HUES64 (cell line): ENCODE results near the gene TMEM120B.

Source experiments
- H3K27ac ChIP-seq: 2 replicates; pipeline ENCODE4 v1.7.0; 2013; ENCODE audit warnings: low read depth, low read length, inconsistent platforms
- H3K27me3 ChIP-seq: 2 replicates; pipeline ENCODE4 v1.6.1; 2013; ENCODE audit warnings: mild to moderate bottlenecking, low read length; ENCODE audit not compliant: insufficient read depth
- H3K36me3 ChIP-seq: 2 replicates; pipeline ENCODE4 v1.6.1; 2013; ENCODE audit warnings: mild to moderate bottlenecking, low read length; ENCODE audit not compliant: insufficient read depth
- H3K4me1 ChIP-seq: 2 replicates; pipeline ENCODE4 v1.6.1; 2013; ENCODE audit warnings: mild to moderate bottlenecking, low read length, moderate library complexity; ENCODE audit not compliant: insufficient read depth
- H3K4me3 ChIP-seq: 2 replicates; pipeline ENCODE4 v1.5.1; 2013; ENCODE audit warnings: mild to moderate bottlenecking, low read length, moderate library complexity
- H3K9ac ChIP-seq: 2 replicates; pipeline ENCODE4 v1.6.1; 2013; ENCODE audit warnings: mild to moderate bottlenecking, low read depth, low read length
- H3K9me3 ChIP-seq: 2 replicates; pipeline ENCODE4 v1.6.1; 2013; ENCODE audit warnings: low read depth, low read length; ENCODE audit not compliant: insufficient read depth
- WGBS: fragments of 150-250, 120-280 bp; methylation state at CpG from one replicate; pipeline ENCODE4 v1.1.7; 2013; ENCODE audit warnings: missing lambda C conversion rate; 5-methylcytosine and 5-hydroxymethylcytosine counted together

TMEM120B gene

GRCh38 chr12:121806546-121807423 lies 94.2 kb downstream of the TMEM120B start:
- 56% methylated on average over 21 of the region's 21 CpGs for WGBS
- no peak overlapping the region for H3K27ac ChIP-seq
- peaks cover 23% of the 10 kb centered on the region for H3K4me1 ChIP-seq
- peaks cover 35% of the 10 kb centered on the region for H3K36me3 ChIP-seq
- peak overlapping the region; percentile 78 for H3K4me3 ChIP-seq
- H3K27me3 ChIP-seq: no peaks in the 10 kb centered on the region
- H3K9ac ChIP-seq: no peak overlapping the region
- H3K9me3 ChIP-seq: no peaks in the 10 kb centered on the region

- H3K27ac ChIP-seq: no peak overlapping the region
- 86% methylated on average over 14 of the region's 14 CpGs for WGBS
- H3K4me1 ChIP-seq: peaks cover 23% of the 10 kb centered on the region
- no peaks in the 10 kb centered on the region for H3K9me3 ChIP-seq
- no peak overlapping the region for H3K4me3 ChIP-seq
- peaks cover 35% of the 10 kb centered on the region for H3K36me3 ChIP-seq
- H3K9ac ChIP-seq: no peak overlapping the region
- H3K27me3 ChIP-seq: no peaks in the 10 kb centered on the region
These were observed 95.2 kb downstream of the TMEM120B start for GRCh38 chr12:121807642-121808347.

GRCh38 chr12:121808623-121809022 lies 96.1 kb downstream of the TMEM120B start:
- Histone ChIP-seq H3K4me1 (peaks cover 23% of the 10 kb centered on the region), H3K4me3 (no peak overlapping the region), H3K9ac (no peak overlapping the region), H3K27me3 (no peaks in the 10 kb centered on the region), H3K36me3 (peaks cover 39% of the 10 kb centered on the region), H3K9me3 (no peaks in the 10 kb centered on the region), H3K27ac (no peak overlapping the region)
- WGBS: 94% methylated on average over 8 of the region's 8 CpGs

- H3K9ac ChIP-seq: no peak overlapping the region
- peaks cover 23% of the 10 kb centered on the region for H3K4me1 ChIP-seq
- H3K27ac ChIP-seq: no peak overlapping the region
- no peaks in the 10 kb centered on the region for H3K9me3 ChIP-seq
- H3K36me3 ChIP-seq: peaks cover 43% of the 10 kb centered on the region
- H3K4me3 ChIP-seq: no peak overlapping the region
- H3K27me3 ChIP-seq: no peaks in the 10 kb centered on the region
- 93% methylated on average over 27 of the region's 27 CpGs for WGBS
These were observed 97.2 kb downstream of the TMEM120B start for GRCh38 chr12:121809712-121810116.

GRCh38 chr12:121810234-121810817 lies 97.8 kb downstream of the TMEM120B start:
- no peaks in the 10 kb centered on the region for H3K27me3 ChIP-seq
- 89% methylated on average over 33 of the region's 33 CpGs for WGBS
- H3K4me3 ChIP-seq: no peak overlapping the region
- H3K27ac ChIP-seq: no peak overlapping the region
- H3K9me3 ChIP-seq: no peaks in the 10 kb centered on the region
- H3K4me1 ChIP-seq: peaks cover 23% of the 10 kb centered on the region
- H3K9ac ChIP-seq: no peak overlapping the region
- peaks cover 49% of the 10 kb centered on the region for H3K36me3 ChIP-seq

GRCh38 chr12:121810833-121811433 lies 98.4 kb downstream of the TMEM120B start:
- Histone ChIP-seq H3K27ac (peak overlapping the region; percentile 46), H3K4me1 (peaks cover 20% of the 10 kb centered on the region), H3K4me3 (peak overlapping the region; percentile 77), H3K27me3 (no peaks in the 10 kb centered on the region), H3K36me3 (peaks cover 52% of the 10 kb centered on the region), H3K9me3 (no peaks in the 10 kb centered on the region), H3K9ac (no peak overlapping the region)
- 74% methylated on average over 6 of the region's 6 CpGs for WGBS

GRCh38 chr12:121811434-121812319 lies 99.1 kb downstream of the TMEM120B start:
- Histone ChIP-seq H3K9ac (peak overlapping the region; percentile 72), H3K27ac (peak overlapping the region; percentile 85), H3K27me3 (no peaks in the 10 kb centered on the region)

GRCh38 chr12:121812320-121812871 lies 99.8 kb downstream of the TMEM120B start:
- no peaks in the 10 kb centered on the region for H3K9me3 ChIP-seq
- no peaks in the 10 kb centered on the region for H3K27me3 ChIP-seq
- H3K4me1 ChIP-seq: peaks cover 7% of the 10 kb centered on the region
- WGBS: 9% methylated on average over 26 of the region's 26 CpGs
- H3K27ac ChIP-seq: peak overlapping the region; percentile 84
- H3K9ac ChIP-seq: peak overlapping the region; percentile 72
- peak overlapping the region; percentile 77 for H3K4me3 ChIP-seq
- peaks cover 64% of the 10 kb centered on the region for H3K36me3 ChIP-seq

More at GRCh38 chr12:121811434-121812319, 99.1 kb downstream of the TMEM120B start:
- Histone ChIP-seq H3K4me3 (peak overlapping the region; percentile 77), H3K36me3 (peaks cover 58% of the 10 kb centered on the region), H3K4me1 (peaks cover 15% of the 10 kb centered on the region), H3K9me3 (no peaks in the 10 kb centered on the region)
- WGBS: 3% methylated on average over 46 of the region's 46 CpGs

- Histone ChIP-seq H3K27me3 (no peaks in the 10 kb centered on the region), H3K4me3 (peak overlapping the region; percentile 77), H3K36me3 (peaks cover 66% of the 10 kb centered on the region), H3K9me3 (no peaks in the 10 kb centered on the region), H3K9ac (no peak overlapping the region), H3K27ac (no peak overlapping the region), H3K4me1 (peaks cover 6% of the 10 kb centered on the region; the same call in 1 of the 2 replicates)
- 77% methylated on average over 25 of the region's 25 CpGs for WGBS
These were observed 100.7 kb downstream of the TMEM120B start for GRCh38 chr12:121812921-121813896.
